GM18519 (cell line): ENCODE data around the gene CFD.
"Not testable (repeated sequence)": the region's sequence is repeated elsewhere in the genome, so short reads cannot be mapped to it uniquely, and the experiment has no call there.

Source experiments
- ATAC-seq: cut with Tn5 transposase; IDR thresholded peaks from one replicate; pipeline ENCODE4 v1.9.1; 2021; ENCODE audit warnings: mild to moderate bottlenecking, moderate library complexity; ENCODE audit not compliant: unreplicated experiment, low FRiP score

The CFD gene

DNA sequence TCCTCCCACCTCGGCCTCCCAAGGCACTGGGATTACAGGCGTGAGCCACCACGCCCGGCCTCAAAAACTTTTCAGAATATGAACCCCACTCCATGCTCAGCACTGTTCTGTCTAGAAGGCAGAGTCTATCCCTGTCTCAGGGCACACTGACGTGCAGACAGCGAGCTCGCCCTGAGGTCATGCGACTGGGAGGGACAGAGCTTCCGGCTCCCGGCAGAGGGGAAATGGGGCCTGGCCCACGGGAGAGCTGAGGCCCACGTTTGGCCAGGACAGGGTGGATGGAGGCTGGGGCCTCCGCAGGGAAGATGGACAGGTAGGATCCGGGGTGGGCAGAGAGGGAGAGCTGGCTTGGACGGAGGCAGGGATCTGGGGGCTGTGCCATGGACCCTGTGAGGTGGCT is 34.6 kb upstream of the CFD start:
- ATAC-seq: no peak

DNA sequence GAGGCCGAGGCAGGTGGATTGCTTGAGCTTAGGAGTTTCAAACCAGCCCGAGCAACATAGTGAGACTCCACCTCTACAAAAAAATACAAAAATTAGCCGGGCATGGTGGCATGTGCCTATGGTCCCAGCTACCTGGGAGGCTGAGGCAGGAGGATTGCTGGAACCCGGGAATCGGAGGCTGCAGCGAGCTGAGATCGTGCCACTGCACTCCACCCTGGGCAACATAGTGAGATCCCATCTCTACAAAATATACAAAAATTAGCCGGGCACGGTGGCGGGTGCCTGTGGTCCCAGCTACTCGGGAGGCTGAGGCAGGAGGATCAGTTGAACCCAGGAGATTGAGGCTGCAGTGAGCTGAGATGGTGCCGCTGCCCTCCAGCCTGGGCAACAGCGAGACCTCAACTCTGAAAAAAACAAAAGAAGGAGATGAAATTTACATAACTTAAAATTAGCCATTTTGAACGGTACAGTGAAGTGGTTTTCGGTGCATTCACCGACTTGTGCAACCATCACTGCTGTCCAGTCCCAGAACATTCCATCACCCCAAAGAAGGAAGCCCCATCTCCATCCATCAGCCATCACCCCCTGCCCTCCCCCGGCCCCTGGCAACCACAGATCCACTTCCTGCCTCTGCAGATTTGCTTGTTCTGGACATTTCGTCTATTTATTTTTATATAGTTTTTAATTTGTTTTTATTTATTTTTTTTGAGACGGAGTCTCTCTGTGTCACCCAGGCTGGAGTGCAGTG is 33.4 kb upstream of the CFD start:
- no peak for ATAC-seq

- no peak for ATAC-seq
Measured at GRCh38 chr19:827314-827709, 32.2 kb upstream of the CFD start.

DNA sequence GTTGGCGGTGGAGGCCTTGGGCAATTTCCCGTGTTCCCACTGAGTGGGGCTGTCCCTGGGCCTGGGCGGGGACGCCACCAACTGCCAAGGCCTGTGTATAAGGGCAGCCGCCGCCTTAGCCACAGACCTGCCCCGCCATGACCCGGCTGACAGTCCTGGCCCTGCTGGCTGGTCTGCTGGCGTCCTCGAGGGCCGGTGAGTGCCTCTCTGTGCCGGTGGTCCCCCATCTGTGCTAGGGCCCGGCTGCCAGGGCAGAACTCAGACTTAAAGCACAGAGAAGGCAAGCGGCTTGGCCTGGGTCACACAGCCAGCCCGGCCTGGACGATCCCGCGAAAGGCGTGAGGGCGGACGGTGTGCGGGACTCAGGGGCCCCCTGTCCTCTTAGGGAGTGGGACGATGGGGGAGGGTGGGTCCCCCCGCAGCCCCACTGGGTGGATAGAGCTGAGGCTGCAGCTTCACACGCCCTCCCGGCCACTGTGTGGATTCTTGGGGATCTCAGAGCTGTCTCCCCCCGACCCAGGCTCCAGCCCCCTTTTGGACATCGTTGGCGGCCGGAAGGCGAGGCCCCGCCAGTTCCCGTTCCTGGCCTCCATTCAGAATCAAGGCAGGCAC is 31.6 kb upstream of the CFD start, which contains the start of gene AZU1:
Gene AZU1, plus strand, starts transcription at position 128 of the 612 bp plus-strand sequence. Its CDS starts 10 bp downstream, at position 138.
- no peak for ATAC-seq

DNA sequence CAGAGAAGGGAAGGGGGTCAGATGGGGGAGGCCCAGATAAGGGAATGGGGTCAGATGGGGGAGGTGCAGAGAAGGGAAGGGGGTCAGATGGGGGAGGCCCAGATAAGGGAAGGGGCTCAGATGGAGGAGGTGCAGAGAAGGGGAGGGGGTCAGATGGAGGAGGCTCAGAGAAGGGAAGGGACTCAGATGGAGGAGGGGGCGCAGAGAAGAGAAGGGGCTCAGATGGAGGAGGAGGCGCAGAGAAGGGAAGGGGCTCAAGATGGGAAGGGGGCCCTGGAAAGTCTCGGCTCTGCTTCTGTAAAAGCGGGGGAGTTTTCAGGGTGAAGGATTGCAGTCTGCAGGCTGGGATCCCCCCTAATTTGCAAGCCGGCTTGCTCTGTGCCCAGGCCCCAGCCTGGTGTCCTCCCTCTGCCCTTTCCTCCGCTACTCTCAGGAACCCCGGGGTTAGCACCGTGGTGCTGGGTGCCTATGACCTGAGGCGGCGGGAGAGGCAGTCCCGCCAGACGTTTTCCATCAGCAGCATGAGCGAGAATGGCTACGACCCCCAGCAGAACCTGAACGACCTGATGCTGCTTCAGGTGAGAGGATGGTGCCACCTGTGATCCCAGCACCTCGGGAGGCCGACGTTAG is 30.2 kb upstream of the CFD start:
- ATAC-seq: no peak

GRCh38 chr19:831407-832369 is 27.8 kb upstream of the CFD start:
- ATAC-seq: no peak

DNA sequence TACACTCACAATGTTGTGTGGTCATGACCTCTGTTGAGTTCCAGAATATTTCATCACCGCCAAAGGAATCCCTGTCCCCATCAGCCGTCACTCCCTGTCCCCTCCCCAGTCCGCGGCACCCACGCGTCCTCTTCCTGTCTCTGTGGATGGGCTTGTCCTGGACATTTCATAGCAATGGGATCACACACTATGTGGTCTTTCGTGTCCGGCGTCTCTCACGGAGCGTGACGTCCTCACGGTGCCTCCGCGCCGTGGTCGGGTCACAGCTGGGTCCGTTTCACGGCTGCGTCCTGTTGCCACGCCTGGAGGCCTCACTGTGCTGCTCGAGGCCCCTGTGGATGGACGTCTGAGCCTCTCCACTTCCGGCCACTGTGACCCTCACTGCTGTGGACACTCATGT is 25.2 kb upstream of the CFD start:
- no peak for ATAC-seq

- no peak for ATAC-seq
Measured at GRCh38 chr19:835210-835810, 24.2 kb upstream of the CFD start.

- ATAC-seq: no peak
Measured at GRCh38 chr19:840519-841206, 18.8 kb upstream of the CFD start, which contains the start of gene PRTN3. Gene PRTN3, plus strand, starts transcription at chr19:840999. Its CDS starts 10 bp downstream, at chr19:841009.

- ATAC-seq: not testable (repeated sequence)
Measured at GRCh38 chr19:842802-843179, 16.7 kb upstream of the CFD start.

GRCh38 chr19:843180-843835 is 16.2 kb upstream of the CFD start:
- no peak for ATAC-seq

DNA sequence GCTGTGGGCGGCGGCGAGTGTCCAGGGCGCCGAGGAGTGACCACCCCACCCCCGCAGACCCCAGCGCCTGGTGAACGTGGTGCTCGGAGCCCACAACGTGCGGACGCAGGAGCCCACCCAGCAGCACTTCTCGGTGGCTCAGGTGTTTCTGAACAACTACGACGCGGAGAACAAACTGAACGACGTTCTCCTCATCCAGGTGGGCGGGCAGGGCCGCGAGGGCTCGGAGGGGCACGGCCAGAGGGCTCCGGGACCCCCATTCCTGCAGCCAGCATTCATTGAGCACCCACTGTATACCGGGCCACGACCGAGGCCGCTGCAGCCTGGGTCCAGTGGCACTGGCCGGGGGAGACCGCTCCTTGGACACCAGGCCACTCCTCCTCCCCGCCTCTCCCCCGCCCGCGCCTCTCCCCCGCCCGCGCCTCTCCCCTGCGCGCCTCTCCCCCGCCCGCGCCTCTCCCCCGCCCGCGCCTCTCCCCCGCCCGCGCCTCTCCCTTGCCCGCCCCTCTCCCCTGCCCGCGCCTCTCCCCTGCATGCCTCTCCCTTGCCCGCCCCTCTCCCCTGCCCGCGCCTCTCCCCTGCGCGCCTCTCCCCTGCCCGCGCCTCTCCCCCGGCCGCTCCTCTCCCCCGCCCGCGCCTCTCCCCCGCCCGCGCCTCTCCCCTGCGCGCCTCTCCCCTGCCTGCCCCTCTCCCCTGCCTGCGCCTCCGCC is 15.5 kb upstream of the CFD start:
- no peak for ATAC-seq

- no peak for ATAC-seq
Measured at GRCh38 chr19:844546-844971, 14.9 kb upstream of the CFD start.

GRCh38 chr19:845707-846521 is 13.6 kb upstream of the CFD start:
- no peak for ATAC-seq

DNA sequence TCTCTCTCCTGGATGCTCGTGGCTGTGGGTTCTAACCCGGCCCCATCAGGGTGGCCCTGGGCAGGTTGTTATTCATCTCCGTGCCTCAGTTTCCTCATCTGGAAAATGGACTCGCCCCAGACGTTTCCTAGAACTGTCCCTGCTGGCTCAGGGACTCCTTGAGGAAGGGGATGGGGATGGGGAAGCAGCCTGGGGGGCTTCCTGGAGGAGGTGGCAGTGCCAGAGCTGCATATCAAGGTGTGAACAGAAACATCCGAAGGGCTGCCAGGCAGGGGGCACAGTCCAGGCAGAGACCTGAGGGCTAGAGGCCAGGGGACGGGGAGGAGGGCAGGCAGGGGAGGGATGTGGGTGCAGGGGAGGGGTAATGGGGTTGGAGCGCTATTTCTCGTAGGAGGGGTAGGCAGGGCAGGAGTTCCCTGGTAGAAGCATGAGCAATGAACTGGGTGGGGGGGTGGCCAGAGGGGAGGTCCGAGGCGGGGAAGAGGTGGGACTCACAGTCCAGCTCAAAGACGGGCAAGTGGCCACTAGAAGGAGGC is 11.0 kb upstream of the CFD start:
- ATAC-seq: no peak

DNA sequence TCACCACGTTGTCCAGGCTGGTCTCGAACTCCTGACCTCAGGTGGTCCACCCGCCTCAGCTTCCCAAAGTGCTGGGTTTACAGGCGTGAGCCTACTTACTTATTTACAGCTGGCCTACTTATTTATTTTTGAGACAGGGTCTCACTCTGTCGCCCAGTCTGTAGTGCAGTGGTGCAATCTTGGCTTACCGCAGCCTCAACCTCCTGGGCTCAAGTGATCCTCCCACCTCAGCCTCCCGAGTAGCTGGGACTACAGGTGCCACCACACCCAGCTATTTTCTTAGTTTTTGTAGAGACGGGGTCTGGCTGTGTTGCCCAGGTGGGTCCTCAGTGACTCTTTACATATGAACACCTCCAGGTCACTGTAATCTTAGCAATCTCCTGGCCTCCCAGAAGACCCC is 10.3 kb upstream of the CFD start:
- not testable (repeated sequence) for ATAC-seq

- ATAC-seq: no peak
Measured at GRCh38 chr19:850221-850978, 9.1 kb upstream of the CFD start.
